ENCODE results near the gene CIC. TPM values are rescaled to one million over a fixed set of nuclear protein-coding genes. Genes with fewer than 3 reads are reported as not detected.
A peak's percentile ranks its signal among the peaks of the same experiment; 100 is the strongest.

Gene CIC
- 10 to 100 TPM; 57.8 to 90.0 (median 59.0) TPM for total RNA-seq

DNA sequence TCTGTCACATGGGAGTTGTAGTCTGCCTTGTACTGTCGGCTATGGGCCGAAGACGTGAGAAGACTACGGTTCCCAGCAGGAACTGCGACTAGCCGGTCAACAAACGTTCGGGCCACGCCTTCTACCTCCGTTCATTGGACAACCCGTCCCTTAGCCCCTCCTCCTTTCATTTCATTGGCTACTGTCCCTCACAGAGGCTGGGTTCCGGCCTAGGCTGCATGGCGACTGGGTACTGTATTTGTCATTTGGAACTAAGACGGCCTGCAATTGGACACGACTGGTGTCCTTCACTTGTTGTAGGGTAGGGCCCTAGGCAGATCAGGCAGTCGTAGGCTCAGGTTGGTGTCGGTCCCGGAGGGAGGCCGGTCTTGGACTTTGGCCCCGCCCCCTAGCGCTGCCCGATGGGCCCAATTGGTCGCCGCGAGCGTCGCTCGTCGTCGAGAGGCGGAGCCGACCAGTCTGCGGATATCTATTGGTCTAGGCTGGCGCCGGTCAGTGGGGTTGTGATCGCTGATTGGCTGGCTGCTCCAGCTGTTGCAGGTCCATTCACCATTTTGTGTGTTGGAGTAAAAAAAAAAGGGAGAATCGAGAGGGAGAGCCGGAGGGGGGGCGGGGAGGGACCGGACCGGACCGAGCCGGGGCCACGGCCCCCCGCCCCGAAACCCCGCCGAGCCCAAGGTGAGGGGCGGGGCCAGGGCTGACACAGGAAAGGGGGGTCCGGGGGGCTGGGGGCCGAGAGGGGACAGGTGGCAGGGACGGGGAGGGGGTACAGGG lies at the start of gene CIC:
Gene CIC (plus strand): TSS at position 549 of the 774 bp plus-strand sequence. CDS start 2,532 bp downstream, outside the sequence.
- H3K4me3 ChIP-seq (ENCODE audit: low read depth, poor library complexity, severe bottlenecking), result peak within 1 kb of the TSS; percentile 57
- DNase-seq (ENCODE audit: low spot score in 2 of 2), result peak; percentile 100
- intact Hi-C loops (cut with DNase I; ENCODE audit: low total_unique reads), result no loop called here
- TF ChIP-seq POLR2A (IDR thresholded peaks at IDR 0.05) (no peak), CTCF (IDR thresholded peaks at IDR 0.05) (no peak)
- WGBS, 2 donors, result 1 to 2% methylated on average over 41 to 50 of the region's 52 CpGs

DNA sequence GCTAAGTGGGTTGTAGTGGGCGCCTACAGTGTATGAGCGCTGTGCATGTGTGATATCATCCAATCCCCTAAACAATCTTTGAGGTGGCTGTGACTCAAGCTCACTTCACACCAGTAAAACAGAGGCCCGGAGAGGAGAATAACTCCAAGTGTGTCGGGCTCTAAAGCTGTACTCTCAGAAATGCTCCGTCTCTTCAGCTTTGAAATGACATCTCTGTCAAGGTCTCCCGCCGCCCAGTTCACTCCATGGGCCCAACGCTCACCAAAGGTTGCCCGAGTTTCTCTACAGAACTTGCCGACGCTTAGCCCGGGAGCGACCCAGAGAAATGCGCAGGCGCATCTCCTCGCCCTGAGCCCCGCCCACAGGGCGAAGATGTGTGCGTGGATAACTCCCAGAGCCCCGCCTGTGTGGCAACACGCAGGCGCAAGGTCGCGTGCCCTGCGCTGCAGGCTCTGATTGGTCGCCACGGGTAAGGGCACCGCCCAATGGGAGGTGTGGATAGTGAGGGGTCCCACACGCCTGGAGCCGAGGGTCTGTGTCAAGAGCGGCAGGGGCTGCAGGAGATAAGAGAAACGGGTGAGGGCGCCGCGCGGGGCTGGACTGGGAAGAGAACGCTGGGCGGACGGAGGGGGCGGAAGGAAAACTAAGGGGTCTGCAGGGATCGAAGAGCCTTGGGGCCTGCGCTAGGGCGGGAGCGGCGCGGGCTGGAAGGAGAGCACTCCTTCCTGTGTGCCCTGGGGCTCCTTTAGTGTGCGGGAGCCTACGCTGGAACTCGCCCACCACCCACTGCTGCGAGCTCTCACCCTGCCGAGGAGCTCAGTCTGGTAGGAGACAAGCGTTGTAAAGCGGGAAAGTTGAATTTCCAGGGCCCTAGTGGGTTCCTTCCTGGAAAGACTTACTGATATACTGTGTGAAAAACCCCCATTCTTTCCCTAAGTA lies 49.0 kb upstream of the CIC start, which contains the start of gene ZNF526:
Gene ZNF526 (plus strand): TSS at position 501 of the 939 bp plus-strand sequence. CDS start 4,092 bp downstream, outside the sequence.
- peak within 1 kb of the TSS; percentile 52 for H3K4me3 ChIP-seq (ENCODE audit: low read depth, poor library complexity, severe bottlenecking)
- WGBS, 2 donors, result 0 to 1% methylated on average over 53 of the region's 53 CpGs
- intact Hi-C loops (cut with DNase I; ENCODE audit: low total_unique reads), result no loop called here
- TF ChIP-seq POLR2A (IDR thresholded peaks at IDR 0.05) (no peak), CTCF (IDR thresholded peaks at IDR 0.05) (peak in 1 of 3 donors; percentile 29)
- DNase-seq (ENCODE audit: low spot score in 2 of 2), result peak; percentile 97 to 99

- TF ChIP-seq CTCF (IDR thresholded peaks at IDR 0.05), result no peak
- H3K4me3 ChIP-seq (ENCODE audit: low read depth, poor library complexity, severe bottlenecking), result peak overlapping the region; percentile 52
- intact Hi-C loops (cut with DNase I; ENCODE audit: low total_unique reads), result no loop called here
- DNase-seq (ENCODE audit: low spot score in 2 of 2), result no peak
- WGBS, 2 donors, result 0 to 2% methylated on average over 6 of the region's 6 CpGs
These were observed 48.3 kb upstream of the CIC start for GRCh38 chr19:42220751-42221097.

GRCh38 chr19:42224940-42225717 lies 43.9 kb upstream of the CIC start:
- WGBS, 2 donors, result 93 to 94% methylated on average over 35 to 37 of the region's 37 CpGs
- intact Hi-C loops (cut with DNase I; ENCODE audit: low total_unique reads), result no loop called here
- TF ChIP-seq POLR2A (IDR thresholded peaks at IDR 0.05), result no peak
- no peak for TF ChIP-seq CTCF (IDR thresholded peaks at IDR 0.05)
- DNase-seq (ENCODE audit: low spot score in 2 of 2), result no peak
- no peak overlapping the region for H3K4me3 ChIP-seq (ENCODE audit: low read depth, poor library complexity, severe bottlenecking)

GRCh38 chr19:42225718-42226292 lies 43.2 kb upstream of the CIC start:
- 94 to 96% methylated on average over 31 to 33 of the region's 33 CpGs for WGBS, 2 donors
- TF ChIP-seq POLR2A (IDR thresholded peaks at IDR 0.05), result no peak
- TF ChIP-seq CTCF (IDR thresholded peaks at IDR 0.05), result no peak
- DNase-seq (ENCODE audit: low spot score in 2 of 2), result no peak
- intact Hi-C loops (cut with DNase I; ENCODE audit: low total_unique reads), result no loop called here
- no peak overlapping the region for H3K4me3 ChIP-seq (ENCODE audit: low read depth, poor library complexity, severe bottlenecking)

Data from lower leg skin (tissue), 4 donors.